ENCODE measurements around the gene SULF2. TPM values are rescaled to one million over a fixed set of nuclear protein-coding genes. Genes with fewer than 3 reads are reported as not detected.

SULF2 gene
- total RNA-seq, 1 donor from 2014 or later = 18.8 TPM

- FAIRE-seq (no peak), DNase-seq (ENCODE audit: low spot score in 2 of 2) (peak; percentile 80 to 82)
These were observed 828 bp upstream of the SULF2 start for GRCh38 chr20:47785854-47786764.

- FAIRE-seq = no peak
- peak in 1 of 2 donors; percentile 38 for DNase-seq (ENCODE audit: low spot score in 2 of 2)
These were observed 526 bp downstream of the SULF2 start for GRCh38 chr20:47784599-47785310.

DNA sequence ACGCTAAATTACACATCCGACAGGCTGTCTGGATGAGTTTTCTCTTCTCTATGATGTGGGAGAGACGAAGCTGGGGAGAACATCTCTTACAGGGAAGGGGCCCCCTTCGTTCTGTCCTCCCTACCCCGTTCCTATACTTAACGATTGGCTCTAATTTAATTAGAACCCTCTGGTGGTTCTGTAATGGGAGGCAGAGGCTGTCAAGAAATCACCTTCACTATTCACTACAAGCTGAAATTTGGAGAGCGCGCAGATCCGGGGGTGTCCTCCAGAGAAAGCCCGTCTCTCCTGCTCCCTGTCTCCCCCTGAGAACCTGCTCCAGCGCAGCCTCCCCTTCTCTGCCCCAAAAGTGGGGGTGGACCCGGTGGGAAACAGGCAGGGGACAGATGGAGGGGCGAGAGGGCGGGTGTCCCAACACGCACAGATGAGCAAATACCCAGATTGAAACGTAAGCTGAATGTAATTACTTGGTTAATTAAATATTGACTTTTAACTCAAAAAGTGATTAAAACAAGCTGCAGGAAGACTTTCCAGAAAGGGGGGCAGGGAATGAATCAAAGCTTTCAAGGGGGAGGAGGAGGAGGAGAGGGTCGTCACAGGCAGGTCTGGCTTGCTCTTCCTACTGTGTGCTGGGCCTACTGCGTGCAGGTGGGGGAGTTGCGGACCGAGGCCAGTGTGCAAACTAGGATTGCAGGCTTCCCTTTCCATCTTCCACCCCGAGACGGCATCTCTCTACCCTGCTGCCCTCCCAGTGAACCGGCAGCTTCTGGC is 1.3 kb downstream of the SULF2 start:
- no peak for DNase-seq (ENCODE audit: low spot score in 2 of 2)

GRCh38 chr20:47782920-47783552 is 2.2 kb downstream of the SULF2 start:
- DNase-seq (ENCODE audit: low spot score in 2 of 2) (no peak), FAIRE-seq (no peak)

More for the DNA sequence above, 1.3 kb downstream of the SULF2 start:
- no peak for FAIRE-seq

DNA sequence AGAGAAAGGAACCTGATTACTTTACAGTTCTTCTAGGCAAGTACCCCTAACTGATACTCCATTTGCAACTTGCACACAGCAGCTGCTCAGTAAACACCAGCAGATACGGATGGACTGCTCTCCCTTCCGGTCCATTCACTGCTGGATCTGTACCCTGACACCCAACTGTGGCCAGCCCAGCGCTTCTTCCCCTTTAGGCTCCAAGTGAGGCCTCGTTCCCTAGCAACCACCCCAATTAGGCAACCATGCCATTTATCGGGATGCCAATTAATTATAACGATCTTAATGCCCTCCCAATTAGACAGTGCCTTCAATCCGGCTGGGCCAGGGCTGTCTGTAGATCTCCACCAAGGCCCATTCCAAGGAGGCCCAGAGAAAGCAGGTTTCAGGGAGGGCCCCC is 3.2 kb downstream of the SULF2 start:
- FAIRE-seq (no peak), DNase-seq (ENCODE audit: low spot score in 2 of 2) (no peak)

- DNase-seq (ENCODE audit: low spot score in 2 of 2) (no peak), FAIRE-seq (no peak)
These were observed 3.6 kb downstream of the SULF2 start for GRCh38 chr20:47781632-47782031.

DNA sequence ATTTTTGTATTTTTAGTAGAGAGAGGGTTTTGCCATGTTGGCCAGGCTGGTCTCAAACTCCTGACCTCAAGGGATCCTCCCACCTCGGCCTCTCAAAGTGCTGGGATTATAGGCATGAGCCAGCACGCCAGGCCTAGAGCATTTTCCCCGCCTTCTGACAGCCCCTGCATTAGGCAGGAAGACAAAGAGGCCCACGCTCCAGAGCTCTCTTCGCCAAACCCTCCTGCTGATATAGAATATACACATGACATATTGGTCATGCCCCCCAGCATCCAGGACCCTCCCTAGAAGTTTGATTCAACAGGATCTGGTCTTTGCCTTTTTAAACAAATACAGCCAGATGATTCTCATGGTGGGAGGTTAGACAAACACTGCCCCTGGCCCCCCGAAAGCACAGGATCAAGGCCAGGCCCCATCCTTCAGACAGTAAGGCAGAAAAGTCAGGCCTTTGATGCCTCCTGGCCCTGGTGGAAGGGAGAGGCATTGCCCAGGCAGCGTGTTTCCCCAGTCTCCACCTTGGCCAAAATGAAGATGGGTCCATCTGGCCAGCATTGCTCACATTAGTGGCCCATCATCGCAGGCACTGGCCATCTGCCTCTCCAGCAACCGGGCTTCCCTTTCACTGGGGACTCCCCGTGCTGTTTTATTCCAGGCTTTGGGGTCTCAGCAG is 4.4 kb downstream of the SULF2 start:
- DNase-seq (ENCODE audit: low spot score in 2 of 2) = no peak
- no peak for FAIRE-seq

DNA sequence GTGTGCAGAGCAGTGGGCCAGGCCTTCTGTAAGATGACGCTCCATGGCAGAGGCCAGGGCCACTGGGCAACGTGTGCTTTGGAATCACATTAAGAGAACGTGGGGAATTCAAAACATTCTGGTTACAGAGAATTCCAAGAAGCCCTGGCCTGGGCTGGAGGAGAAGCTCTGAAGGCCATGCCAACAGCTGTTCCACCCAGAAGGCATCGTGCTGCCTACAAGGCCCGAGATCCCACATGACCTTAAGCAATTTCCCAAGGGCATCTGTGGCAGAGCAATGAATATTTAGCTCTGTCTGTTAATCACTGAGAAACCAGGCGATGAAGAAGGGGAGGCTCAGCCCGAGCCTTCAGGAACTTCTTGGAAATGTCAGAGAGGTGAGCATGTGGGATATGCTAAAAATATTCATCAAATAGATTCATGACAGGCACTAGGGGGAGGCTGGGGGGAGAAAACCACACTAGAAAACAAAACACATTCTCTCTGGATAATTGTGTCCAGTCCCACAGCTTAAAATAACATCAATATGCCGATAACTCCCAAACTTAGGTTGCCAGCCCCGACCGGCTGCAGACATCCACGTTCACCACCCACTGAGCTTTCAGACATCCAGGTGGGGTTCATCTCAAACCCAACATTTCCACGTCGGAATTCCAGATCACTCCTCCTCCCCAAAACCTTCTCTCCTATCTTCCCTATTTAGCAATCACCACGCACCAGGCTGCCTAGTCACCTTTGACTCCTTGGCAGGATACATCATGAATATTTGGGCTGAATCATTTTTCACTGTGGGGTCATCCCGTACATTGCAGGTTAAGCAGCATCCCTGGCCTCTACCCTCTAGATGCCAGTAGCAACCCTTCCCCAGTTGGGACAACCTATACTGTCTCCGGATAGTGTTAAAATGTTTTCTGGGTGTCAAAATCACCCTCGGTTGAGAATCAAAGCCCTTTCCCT is 6.6 kb downstream of the SULF2 start:
- no peak for FAIRE-seq
- no peak for DNase-seq (ENCODE audit: low spot score in 2 of 2)

DNA sequence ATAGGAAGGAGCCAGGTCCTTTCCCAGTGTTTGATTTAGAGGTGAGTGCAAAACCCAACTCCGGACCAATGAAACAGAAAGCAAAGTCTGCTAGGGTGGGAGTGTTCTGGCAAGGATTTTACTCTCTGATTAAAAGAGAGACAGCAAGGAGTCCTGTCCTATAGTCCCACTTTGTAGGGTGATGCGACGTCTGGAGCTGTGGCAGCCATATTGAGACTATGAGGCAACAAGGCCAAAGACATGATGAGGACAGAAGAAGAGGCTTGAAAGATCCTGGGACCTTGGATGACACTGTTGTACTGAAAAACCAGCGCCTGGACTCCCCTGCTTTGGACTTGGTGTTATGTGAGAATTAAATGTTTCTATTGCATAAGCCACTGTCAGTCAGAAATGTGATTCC is 8.1 kb downstream of the SULF2 start:
- FAIRE-seq (no peak), DNase-seq (ENCODE audit: low spot score in 2 of 2) (no peak)

- FAIRE-seq (no peak), DNase-seq (ENCODE audit: low spot score in 2 of 2) (no peak)
These were observed 8.6 kb downstream of the SULF2 start for GRCh38 chr20:47776639-47777038.

DNA sequence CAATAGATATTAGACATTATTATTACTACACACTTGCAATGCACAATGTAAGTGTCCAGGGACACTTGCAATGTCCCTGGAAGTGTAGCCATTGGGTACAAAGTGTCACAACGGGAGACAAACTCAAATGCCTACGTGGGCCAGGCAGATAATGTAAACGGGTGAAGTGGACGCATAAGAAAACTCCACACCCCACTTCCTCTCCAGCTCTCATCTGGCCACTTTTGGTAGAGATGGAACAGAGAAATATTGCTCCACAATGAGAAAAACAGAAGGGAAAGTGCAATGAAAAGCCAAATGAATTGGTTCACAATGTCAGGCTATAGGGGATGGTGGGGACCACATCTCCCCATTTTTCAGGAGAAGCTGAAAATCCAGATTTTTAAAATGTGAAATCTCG is 9.4 kb downstream of the SULF2 start:
- no peak for DNase-seq (ENCODE audit: low spot score in 2 of 2)
- no peak for FAIRE-seq

GRCh38 chr20:47775039-47775438 is 10.2 kb downstream of the SULF2 start:
- DNase-seq (ENCODE audit: low spot score in 2 of 2) (no peak), FAIRE-seq (no peak)

GRCh38 chr20:47774131-47774777 is 11.0 kb downstream of the SULF2 start:
- FAIRE-seq = no peak
- no peak for DNase-seq (ENCODE audit: low spot score in 2 of 2)

- DNase-seq (ENCODE audit: low spot score in 2 of 2) = no peak
- FAIRE-seq = no peak
These were observed 11.9 kb downstream of the SULF2 start for GRCh38 chr20:47773371-47773786.

- DNase-seq (ENCODE audit: low spot score in 2 of 2) (no peak), FAIRE-seq (no peak)
These were observed 14.3 kb downstream of the SULF2 start for GRCh38 chr20:47770935-47771334.

- FAIRE-seq (no peak), DNase-seq (ENCODE audit: low spot score in 2 of 2) (no peak)
These were observed 17.1 kb downstream of the SULF2 start for GRCh38 chr20:47768016-47768824.
